Brain pericyte (primary cell): ENCODE measurements around the gene CAMKK1.

Experiments used
- DNase-seq: peaks from one replicate; pipeline ENCODE4 v3.0.0-alpha.2; 2012; ENCODE audit warnings: low read depth, low spot score

Gene CAMKK1

DNA sequence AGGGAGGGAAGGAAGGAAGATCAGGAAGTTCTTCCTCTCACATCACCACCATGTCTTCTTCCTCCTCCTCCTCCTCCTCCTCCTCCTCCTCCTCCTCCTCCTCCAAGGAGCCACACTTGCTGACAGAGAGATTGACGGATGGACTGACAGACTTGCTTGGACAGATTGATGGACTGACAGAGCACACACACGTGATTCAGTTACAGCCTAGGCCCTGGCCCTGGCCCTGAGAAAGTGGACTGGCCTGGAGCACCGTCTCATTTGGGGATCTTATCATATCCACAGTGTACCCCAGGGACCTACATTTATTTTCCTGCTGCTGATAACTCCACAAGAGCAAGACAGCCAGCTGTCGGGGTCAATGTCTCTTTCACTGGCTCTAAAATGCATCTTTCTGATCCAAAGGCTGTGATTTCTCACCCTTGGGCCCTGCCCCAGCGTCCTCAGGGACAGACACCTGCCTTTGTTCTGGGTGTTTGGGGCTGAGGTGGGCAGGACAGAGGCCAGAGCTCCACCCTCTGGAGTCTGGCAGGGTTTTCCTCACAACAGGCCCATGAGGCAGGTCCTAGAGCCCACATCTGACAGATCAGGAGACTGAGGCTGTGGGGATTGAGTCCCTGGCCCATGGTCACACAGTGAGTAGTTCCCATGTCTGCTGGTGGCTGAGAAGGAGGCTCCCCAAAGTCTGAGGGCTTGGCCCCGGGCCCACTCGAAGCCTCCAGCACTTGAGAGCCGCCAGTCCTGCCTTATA, 25.7 kb upstream of the CAMKK1 start:
- no peak for DNase-seq

DNA sequence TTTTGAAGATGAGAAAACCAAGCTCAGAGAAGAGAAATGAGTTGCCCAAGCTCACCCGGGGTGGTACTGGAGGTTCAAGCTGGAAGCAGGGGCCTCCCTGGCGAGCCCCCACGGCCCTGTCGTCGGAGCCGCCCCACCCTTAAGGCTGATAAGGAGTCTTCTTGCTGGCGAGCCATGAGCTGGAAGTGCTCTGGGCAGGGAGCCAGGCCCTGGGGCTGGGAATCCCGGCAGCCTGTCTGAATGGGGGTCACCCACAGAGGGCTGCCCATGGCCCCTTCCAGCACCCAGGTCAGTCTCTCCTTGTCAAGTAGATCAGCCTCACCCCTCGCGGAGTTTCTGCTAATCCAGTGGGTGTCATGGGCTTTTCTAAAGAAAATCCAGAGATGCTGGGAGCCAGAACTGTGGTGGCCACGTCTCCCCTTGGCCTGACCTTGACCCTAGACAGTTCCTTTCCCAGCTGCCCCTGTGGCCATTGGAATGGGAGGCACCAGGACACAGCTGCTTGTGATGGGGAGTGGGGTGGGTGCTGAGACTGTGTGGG, 24.6 kb upstream of the CAMKK1 start:
- no peak for DNase-seq

DNA sequence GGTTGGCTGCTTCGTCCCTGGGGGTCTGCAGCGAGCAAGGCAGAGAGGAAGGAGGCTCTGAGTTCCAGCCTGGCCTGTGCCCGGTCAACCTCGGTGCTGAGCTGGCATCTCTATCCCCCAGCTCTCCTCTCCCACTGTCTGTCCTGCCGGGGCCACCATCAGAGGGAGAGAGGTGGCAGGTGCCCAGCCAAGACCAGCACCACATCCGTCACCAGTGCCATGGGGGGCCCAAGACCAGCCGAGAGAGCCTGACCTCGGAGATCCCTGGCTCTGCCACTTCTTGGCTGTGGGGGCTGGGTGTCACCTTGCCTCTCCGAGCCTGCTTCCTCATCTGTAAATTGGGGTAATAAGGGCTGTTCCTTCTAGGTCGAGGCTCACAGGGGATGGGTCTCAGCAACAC, 24.0 kb upstream of the CAMKK1 start:
- DNase-seq = no peak

DNA sequence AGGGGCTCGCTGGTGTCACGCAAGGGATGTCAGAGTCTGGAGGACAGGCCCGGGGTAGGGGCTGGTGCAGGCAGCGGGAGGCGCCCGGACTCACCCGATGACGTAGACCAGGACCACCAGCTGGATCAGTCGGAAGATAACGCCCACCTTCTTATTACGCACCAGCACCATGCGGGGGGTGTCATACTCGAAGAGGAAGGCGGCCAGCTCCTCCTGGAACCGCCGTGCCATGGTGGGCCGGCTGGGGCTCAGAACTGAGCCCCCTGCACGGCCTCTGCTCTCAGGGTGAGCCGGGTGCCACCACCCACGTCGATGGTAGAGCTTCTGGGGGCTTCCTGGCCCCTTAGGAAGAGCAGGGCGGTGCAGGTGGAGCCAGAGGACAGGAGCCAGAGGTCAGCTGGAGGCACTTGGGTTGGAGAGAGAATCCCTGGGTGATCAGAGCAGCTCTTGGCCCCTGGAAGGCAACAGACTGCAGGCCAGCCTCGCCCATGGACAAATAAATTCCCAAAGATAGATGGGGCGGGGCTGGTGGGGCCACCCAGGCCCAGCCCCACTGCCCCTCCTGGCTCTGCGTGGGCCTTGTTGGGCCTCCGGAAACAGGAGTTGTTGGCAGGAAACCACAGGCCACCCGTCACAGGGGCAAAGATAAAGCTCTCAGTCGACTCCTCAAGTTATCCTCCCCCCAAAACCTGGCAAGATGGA, 23.3 kb upstream of the CAMKK1 start, which contains the start of gene P2RX1:
P2RX1 (minus strand) TSS at position 471 of the 702 bp plus-strand sequence; CDS start at position 231, 240 bp downstream.
- DNase-seq = no peak

DNA sequence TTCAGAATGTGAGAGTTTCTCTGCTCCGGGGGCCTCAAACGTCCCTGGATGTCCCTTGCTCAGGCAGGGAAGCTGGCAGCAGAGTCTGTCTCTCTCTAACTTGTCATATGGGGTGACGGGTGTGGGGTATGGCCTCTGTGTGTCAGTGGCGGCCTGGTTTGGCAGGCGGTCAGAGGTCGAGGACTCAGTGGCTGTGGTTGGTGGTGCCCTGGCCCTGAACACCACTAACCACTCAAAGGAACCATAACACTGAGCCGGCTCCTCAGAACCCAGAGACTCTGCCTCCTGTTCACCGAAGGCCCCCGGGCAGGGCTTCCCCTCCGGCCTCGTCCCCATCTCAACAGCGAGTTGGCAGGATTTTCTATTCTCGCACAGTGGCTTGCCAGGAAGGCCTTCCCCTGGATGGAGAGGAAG, 22.7 kb upstream of the CAMKK1 start:
- DNase-seq = no peak

DNA sequence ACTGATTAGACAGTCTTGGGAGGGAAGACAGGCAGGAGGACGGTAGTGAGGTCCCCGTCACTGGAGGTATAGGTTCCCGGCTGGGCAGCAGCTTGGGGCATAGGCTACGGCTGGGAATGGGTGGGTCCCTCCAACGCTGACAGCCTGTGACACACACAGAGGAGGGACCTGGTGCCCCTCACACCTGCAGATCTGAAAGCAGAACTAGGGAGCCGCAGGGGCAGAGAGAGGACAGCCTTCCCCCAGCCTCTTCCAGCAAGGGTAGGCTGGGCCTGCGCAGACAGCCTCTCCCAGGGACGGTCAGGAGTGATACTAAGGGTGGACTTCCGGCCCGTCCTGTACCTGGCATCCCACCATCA, 21.4 kb upstream of the CAMKK1 start:
- DNase-seq = no peak

DNA sequence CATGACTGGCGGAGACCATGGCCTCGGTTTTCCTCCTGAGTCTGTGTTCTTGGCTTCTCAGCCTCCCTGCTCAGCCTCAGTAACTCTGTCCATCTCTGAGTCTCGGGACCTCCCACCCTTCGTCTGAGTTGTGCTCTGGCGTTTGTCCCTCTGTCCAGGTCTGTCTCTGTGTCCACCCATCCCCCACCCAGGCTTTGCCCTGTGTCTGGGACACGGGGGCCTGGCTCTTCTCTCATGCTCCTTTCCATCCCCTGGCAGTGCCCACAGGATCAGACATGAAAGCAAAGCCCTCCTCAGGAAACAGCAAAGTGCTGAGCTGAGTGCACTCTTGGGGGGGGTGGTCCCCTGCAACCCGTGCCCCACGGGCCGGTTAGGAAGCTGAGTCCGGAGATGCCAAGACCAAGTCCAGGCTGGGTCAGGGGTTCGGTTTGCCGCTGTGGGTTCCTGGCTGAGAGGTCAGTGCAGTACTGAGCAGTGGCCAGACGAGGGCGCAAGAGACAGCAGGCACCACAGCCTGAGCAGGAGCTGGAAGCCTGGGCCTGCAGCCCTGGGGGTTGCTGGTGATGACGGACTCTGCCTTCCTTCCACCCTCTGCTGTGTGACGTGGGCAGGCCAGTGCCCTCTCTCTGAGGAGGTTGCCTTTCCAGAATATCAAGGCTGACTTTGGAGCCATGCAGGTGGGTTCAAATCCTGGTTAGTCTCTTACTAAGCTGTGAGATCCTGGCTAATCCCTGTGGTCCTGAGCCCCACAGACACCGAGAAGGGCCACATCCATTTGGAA, 20.9 kb upstream of the CAMKK1 start:
- DNase-seq = no peak

DNA sequence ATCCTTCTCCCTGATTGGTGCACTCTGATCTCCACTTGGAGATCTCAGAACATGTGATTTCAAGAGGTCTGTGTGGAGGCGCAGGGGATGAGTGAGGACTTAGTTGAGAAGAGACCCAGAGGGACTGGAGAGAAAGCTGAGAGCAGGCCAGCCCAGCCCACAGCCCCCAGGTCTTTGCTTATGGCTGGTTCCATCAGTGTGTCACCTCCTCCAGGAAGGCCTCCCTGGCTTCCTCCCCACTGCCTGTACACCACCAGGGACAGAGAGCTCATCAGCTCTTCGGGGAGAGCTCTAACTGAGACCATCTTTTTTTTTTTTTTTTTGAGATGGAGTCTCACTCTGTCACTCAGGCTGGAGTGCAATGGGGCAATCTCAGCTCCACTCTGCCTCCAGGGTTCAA, 20.0 kb upstream of the CAMKK1 start:
- no peak for DNase-seq

DNA sequence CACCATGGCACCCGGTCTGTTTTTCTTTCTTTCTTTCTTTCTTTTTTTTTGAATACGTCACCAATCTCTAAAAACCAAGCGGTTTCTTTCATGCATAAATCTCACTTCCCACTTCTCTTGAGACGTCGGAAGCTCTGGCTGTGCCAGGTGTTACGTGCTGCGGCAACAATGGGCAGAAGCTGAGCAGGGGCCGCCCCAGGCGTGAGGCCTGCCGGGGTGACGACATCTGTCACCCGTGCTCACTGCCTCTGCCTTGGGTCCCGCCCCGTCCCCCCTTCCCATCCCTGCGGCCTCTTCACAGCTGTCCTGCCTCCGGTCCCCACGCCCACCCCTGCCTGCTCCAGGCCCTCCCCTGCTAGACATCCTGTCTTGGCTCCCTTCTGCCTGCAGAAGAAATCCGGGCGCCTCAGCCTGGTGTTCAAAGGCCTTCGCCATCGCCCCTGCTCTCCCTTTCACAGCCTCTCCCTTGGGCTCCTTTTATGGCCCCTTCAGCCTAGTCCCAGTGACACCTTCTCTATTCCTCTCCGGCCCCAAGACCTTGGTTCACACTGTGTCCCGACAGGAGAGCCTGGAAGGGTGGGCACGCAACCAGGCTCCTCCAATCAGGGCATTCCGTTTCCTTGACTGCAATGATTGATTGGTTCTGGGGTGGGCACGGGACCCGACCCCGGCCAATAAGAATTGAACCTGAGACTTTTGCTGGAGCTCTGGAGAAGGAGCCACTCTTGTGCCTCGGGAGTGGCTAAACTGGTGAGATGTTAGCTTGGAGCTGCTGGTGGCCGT, 18.6 kb upstream of the CAMKK1 start:
- no peak for DNase-seq

DNA sequence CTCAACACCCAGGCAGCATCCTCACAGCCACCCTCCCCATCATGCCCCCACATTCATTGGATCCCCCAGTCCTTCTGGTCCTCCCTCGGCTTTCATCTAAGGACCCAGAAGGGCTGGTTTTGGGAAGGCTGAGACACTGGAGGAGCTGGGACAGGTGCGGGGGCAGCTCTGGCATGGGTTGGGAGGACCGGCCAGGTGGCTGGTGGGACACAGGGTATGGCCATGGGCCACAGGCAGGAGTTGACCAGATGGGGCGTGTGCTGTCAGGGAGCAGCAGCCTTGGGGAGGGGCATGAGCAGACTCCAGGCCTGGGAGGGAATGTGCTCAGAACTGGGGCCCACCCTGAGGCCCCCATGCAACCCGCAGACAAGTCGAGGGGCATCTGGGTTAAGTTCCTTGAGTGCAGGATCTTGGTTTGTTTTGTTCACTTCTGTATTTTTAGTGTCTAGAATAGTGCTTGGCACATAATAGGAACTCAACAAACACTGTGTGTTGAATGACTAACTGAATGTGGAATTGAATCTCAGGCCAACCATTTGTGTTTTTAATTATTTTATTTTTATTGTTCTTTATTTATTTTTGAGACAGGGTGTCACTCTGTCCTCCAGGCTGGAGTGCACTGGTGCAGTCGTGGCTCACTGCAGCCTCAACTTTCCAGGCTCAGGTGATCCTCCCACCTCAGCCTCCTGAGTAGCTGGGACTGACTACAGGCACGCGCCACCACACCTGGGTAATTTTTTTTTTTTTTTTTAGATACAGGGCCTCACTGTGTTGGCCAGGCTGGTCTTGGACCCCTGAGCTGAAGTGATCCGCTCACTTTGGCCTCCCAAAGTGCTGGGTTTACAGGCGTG, 17.8 kb upstream of the CAMKK1 start:
- no peak for DNase-seq

DNA sequence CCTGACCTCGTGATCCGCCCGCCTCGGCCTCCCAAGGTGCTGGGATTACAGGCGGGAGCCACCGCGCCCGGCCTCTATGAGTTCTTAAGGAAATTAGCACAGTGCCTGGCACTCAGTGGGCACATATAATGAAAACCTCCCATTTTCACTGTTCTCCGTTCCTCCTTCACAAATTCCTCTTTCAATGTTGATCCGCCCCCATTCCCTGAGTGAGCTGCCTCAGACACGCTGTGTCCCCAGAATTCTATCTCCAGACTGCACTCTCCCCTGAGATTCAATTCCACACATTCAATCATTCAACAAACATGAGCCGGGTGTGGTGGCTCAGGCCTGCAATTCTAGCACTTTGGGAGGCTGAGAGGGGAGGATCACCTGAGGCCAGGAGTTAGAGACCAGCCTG, 16.4 kb upstream of the CAMKK1 start:
- no peak for DNase-seq

DNA sequence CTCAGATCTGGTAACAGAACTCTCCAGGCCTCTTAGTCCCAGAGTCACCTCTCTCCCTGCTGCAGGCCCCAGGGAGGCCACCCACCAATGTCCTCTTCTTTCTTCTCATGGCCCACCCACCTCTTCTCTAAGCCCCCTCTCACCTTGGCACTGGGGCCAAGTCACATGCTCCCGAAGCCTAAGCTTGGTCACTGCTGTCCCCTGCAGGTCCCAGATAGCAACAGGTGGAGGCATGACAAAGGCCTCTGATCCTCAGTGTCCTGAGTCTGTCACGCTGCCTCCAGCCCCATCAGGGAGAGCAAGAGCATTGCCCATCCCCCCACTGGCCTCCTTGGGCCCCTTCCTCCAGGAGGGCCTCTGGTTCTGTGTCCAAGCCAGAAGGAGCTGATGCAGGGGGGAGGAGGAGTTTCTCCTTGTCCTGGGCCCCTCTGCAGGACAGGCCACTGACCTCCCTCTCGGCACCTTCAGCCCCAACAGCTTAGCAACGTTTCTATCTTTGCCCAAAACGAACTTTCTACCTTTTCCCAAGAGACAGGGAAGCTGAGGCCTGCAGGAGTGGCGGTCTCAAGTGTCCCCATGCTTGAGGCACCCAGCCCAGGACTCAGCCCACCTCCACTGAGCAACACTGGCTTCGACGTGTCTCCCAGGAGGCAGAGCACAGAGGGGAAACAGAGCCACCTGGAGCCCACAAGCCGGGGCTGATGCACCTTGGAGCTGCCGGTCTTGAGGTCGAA, 14.8 kb upstream of the CAMKK1 start:
- no peak for DNase-seq

DNA sequence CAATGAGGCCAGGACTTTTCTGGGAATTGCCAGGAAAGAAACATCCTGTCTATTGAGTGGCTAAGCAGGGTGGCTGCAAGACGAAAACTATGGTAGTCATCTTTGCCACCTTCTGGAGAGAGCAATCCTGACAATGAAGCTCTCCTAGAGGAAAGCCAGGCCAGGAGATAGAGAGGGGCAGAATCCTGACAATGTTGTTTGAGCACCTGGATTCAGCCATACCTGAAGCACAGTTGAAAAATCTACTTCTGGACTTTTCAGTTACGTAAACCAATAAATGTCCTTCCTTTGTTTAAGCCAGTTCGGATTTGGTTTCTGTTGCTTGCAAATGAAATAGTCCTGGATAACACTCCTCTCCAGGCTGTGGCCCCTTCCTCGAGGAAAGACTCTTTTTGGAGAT, 14.0 kb upstream of the CAMKK1 start:
- DNase-seq = no peak

DNA sequence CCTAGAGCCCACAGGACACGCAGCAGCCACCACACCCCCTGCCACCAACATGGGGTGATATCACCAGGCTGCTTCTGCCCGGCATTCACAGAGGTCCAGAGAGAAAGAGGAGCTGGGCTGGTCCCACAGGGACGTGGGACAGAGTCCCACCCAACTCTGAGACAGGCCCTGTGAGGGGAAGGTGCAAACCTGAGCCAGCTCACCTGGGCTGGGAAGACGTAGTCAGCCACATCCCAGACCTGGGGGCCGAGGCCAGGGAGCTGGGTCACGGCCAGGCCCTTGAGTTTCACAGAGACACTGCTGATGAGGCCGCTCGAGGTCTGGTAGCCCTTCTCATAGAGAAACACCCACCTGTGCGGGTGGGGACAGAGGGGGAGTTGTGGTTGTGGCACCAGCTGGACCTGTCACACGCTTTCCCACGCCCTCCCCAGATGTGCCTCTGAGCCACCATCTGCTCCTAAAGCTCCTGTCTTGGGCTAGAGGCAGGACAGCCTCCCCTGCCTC, 12.2 kb upstream of the CAMKK1 start:
- DNase-seq = no peak

DNA sequence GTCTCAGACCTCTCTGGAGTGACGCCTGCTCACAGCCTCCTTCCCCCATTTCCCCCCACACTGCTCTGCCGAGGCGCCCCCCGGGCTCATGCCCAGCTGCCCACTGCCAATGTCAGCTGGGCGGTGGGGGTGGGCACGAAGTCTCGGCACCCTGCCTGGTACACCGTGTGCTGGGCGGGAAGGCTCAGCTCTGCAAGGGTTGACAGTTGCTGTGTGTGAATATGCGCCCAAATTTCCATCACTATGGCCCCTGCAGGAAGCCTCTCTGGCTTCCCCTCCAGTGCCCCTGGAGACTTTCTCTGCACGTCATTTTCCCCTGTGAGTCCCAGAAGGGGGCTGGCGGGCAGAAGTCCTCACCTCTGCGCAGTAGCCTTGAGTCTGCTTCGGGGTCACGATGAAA, 11.6 kb upstream of the CAMKK1 start:
- no peak for DNase-seq

DNA sequence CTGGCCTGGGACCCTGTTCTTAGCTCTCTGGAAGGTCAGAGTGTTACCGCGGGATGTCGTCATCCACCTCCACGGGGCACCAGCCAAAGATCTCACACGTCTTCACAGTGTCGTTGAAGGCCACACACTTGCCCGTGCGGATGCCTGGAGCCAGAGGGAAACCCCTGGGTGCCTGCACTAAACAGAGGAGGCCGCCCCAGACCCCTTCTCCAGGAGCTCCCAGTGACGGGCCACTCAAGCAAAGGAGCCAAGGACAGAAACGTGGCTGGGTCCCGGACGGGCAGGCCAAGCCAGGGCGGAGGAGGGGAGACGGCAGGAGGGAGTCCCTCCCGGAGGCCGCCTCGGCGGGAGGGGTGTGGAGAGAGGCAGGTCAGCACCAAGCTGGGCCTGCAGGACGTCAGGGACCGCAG, 11.0 kb upstream of the CAMKK1 start:
- no peak for DNase-seq

DNA sequence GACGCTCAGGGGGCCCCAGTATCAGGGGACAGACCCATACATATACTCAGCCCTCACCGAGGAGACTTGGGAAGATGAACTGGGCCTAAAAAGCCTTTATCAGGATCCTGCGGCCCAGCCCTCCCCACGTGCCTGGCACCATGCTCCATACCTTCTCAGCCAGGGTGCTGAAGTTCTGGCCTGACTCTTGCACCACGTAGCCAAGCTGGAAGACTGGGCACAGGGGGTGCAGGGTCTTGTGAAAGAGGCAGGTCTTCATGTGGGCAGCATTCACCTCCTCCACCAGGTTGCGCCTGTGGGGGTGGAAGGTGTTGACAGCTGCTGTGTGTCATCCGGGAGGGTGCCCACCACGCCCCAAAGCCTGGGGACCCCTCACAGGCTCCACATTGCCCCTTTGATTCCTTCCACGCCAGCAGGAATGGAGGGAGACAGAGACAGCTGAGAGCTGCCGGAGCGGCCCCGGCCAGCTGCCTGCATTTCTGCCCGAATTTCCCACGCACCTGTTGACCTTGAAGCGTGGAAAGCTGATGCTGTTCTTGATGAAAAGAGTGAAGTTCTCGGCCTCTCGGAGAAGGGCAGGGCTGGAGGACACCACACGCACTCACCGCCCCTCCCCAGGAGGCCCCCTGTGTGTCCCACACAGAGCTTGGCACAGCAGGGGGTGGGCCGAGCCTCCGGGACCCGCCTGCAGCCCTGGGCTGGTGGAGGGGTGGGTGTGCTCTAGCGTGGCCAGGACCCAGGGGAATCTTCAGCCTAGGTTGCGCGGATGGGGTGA, 10.4 kb upstream of the CAMKK1 start:
- DNase-seq = no peak

DNA sequence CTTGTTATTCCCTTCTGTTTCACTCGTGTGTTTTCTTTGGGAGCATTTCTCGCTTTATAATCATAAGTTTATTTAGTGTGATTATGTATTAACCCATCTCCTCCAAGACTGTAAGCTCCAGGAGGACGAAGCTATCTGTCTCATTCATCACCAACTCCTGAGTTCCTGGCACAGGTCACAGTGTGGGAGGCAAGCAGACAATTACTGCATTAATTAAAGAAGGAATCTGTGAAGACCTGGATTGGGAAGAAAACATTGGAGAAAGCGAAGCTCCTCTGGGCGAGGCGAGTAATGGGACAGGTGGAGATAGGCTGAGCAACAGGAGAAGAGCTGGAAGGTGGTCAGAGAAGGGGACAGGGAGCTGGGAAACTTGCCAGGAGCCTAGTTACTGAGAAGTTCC, 7.8 kb upstream of the CAMKK1 start:
- no peak for DNase-seq

DNA sequence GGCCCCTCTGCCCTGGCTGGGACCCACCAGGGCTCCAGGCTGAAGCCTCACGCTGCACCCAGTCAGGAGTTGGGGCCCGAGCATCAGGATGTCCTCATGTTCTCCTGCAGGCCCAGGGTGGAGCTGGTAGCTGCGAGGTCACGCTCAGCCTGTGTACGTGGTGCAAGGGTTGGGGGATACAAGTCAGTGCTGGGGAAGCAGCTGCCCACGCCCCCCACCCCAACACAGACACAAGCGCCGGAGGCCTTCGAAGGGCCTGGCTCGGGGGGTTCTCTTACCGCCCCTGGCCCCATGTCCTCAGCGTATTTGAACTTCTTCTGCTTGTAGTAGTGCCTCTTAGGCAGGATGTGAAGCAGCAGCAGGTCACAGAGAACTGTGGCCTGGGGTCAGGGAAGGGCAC, 4.9 kb upstream of the CAMKK1 start:
- no peak for DNase-seq
